Aorta (tissue), 5 donors: ENCODE results near the gene FCHSD2. TPM values are rescaled to one million over a fixed set of nuclear protein-coding genes. Genes with fewer than 3 reads are reported as not detected.
A peak's percentile ranks its signal among the peaks of the same experiment; 100 is the strongest.

ENCODE experiments used
- ATAC-seq: fragments of 200-7000 bp; cut with Tn5 transposase; one replicate; pipeline ENCODE4 v1.9.1; 2022; ENCODE audit warnings: moderate library complexity; ENCODE audit not compliant: low FRiP score
- DNase-seq, 2 donors: peaks; one replicate each; pipeline ENCODE4 v3.0.0-alpha.2; 2020
- H3K27ac ChIP-seq, 2 donors: one replicate each; pipeline ENCODE4 v1.5.1; 2013; ENCODE audit warnings: low read length in 2 of 2, mild to moderate bottlenecking in 2 of 2, moderate library complexity in 2 of 2, control low read depth in 1 of 2, inconsistent platforms in 1 of 2, low read depth in 1 of 2
- H3K27me3 ChIP-seq, 2 donors: one replicate each; pipeline ENCODE4 v1.6.1; 2013; ENCODE audit warnings: control low read depth in 1 of 2, low read length in 1 of 2, mild to moderate bottlenecking in 1 of 2, moderate library complexity in 1 of 2; ENCODE audit not compliant: insufficient read depth in 2 of 2, control insufficient read depth in 1 of 2
- H3K36me3 ChIP-seq, 2 donors: one replicate each; pipeline ENCODE4 v1.6.1; 2013; ENCODE audit warnings: control low read depth in 1 of 2, low read length in 1 of 2, mild to moderate bottlenecking in 1 of 2; ENCODE audit not compliant: insufficient read depth in 2 of 2, control insufficient read depth in 1 of 2
- H3K4me1 ChIP-seq, 2 donors: one replicate each; pipeline ENCODE4 v1.6.1; 2013; ENCODE audit warnings: low read length in 2 of 2, control low read depth in 1 of 2, mild to moderate bottlenecking in 1 of 2, moderate library complexity in 1 of 2; ENCODE audit not compliant: insufficient read depth in 2 of 2, control insufficient read depth in 1 of 2
- H3K4me3 ChIP-seq, 2 donors: one replicate each; pipeline ENCODE4 v1.5.1; 2013; ENCODE audit warnings: low read length in 2 of 2, control low read depth in 1 of 2, mild to moderate bottlenecking in 1 of 2
- H3K9me3 ChIP-seq: one replicate; pipeline ENCODE4 v1.6.1; 2013; ENCODE audit warnings: mild to moderate bottlenecking, low read length; ENCODE audit not compliant: control insufficient read depth
- WGBS, 2 donors: extraction: QIAGEN DNeasy Blood & Tissue Kit; methylation state at CpG; one replicate each; pipeline ENCODE4 v1.1.7; 2013; 5-methylcytosine and 5-hydroxymethylcytosine counted together
- intact Hi-C, 2 donors: fragments of 100-400 bp; cut with DNase I; formaldehyde crosslinking; loops; one replicate each; pipeline versions ENCODE4 v1.14.2 to v1.15.0; 2022
- polyA plus RNA-seq, 2 donors: library from polyadenylated mRNA; stranded (reverse); fragments of 200-250 nt; gene quantifications; one replicate each; pipeline ENCODE4 v1.2.3, GENCODE V29; 2013
- total RNA-seq, 2 donors: library from RNA; stranded (reverse); fragmentation: NEBNext Ultra II Directional; extraction: Animal tissue kit (Norgen Biotek cat#: 25700); gene quantifications; one replicate each; pipeline ENCODE4 v1.2.1, GENCODE V29; 2021
- donor health status: healthy with polysubstance abuse.
- donor health status: Bipolar disorder and iron deficiency.
- donor health status: DM: no; HTN: no; CAD: no.
- donor health status: DM: no; HTN: no; CAD: no.
- donor health status: DM: yes; HTN: yes; CAD: no.

FCHSD2 gene
- total and polyA plus RNA-seq, 4 donors = 34.4 to 107 (median 62.2) TPM

- intact Hi-C loops = no loop called here
- DNase-seq = no peak
Measured at GRCh38 chr11:72897506-72897905, 244.6 kb downstream of the FCHSD2 start.

GRCh38 chr11:72896431-72896830, 245.7 kb downstream of the FCHSD2 start:
- Histone ChIP-seq H3K27me3 (no peaks in the 10 kb centered on the region), H3K27ac (no peak overlapping the region), H3K4me1 (no peaks in the 10 kb centered on the region), H3K36me3 (no peaks in the 10 kb centered on the region), H3K9me3 (no peaks in the 10 kb centered on the region), H3K4me3 (no peak overlapping the region)
- no peak for DNase-seq
- 54 to 71% methylated on average over 1 of the region's 1 CpG for WGBS, 2 donors
- ATAC-seq = no peak
- intact Hi-C loops = no loop called here

More at GRCh38 chr11:72897506-72897905, 244.6 kb downstream of the FCHSD2 start:
- H3K27me3 ChIP-seq = no peaks in the 10 kb centered on the region
- no peaks in the 10 kb centered on the region for H3K9me3 ChIP-seq
- no peaks in the 10 kb centered on the region for H3K4me1 ChIP-seq
- H3K4me3 ChIP-seq = no peak overlapping the region
- no peaks in the 10 kb centered on the region for H3K36me3 ChIP-seq
- ATAC-seq = no peak
- no peak overlapping the region for H3K27ac ChIP-seq

DNA sequence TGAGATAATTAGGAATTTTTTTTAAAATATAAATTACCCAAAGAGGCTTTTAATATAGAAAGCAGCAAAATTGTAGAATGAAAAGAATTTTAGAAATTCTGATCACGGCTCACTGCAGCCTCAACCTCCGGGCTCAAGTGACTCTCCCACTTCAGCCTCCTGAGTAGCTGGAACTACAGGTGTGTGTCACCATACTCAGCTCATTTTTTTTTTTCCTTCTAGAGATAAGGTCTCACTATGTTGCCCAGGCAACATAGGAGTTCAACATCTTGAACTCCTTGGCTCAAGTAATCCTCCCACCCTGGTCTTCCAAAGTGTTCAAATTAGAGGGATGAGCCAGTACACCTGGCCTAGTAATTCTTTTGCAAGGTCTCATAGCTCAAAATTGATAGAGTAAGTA, 251.2 kb downstream of the FCHSD2 start:
- H3K4me1 ChIP-seq = peaks cover 0 to 5% of the 10 kb centered on the region in 2 donors
- no peak for ATAC-seq

DNA sequence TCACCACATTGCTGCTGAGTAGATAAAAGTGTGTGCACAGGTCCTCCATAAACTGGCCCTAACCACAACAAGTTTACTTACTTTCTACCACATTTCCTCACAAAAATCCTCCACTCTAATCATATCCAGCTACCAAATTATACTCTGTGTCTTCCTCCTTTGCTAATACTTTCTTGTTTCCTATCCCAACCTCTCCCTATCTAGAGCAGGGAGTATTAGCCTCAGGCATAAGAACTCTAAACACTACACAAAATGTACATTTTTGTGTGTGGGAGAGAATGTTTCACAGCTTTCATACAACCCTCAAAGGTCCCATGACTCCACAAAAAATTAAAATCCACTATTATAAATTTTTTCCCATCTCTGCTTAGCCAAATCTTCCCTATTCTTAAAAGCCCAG, 255.5 kb downstream of the FCHSD2 start:
- DNase-seq = no peak
- Histone ChIP-seq H3K27ac (no peak overlapping the region), H3K4me1 (peaks cover 0 to 5% of the 10 kb centered on the region in 2 donors), H3K27me3 (no peaks in the 10 kb centered on the region), H3K36me3 (peaks cover 3 to 10% of the 10 kb centered on the region in 2 donors), H3K9me3 (no peaks in the 10 kb centered on the region), H3K4me3 (no peak overlapping the region)
- intact Hi-C loops = no loop called here
- ATAC-seq = no peak

More for the DNA sequence above, 251.2 kb downstream of the FCHSD2 start:
- WGBS, 2 donors = 97 to 100% methylated on average over 2 of the region's 2 CpGs
- no peak for DNase-seq
- Histone ChIP-seq H3K27me3 (no peaks in the 10 kb centered on the region), H3K4me3 (no peak overlapping the region), H3K9me3 (no peaks in the 10 kb centered on the region), H3K27ac (no peak overlapping the region), H3K36me3 (peaks cover 3 to 5% of the 10 kb centered on the region in 2 donors)
- intact Hi-C loops = no loop called here

- 87% methylated on average over 3 of the region's 3 CpGs for WGBS, 2 donors
- peak overlapping the region in 1 of 2 donors; percentile 23 for H3K27ac ChIP-seq
- no peaks in the 10 kb centered on the region for H3K9me3 ChIP-seq
- ATAC-seq (no peak), DNase-seq (no peak)
- no peaks in the 10 kb centered on the region for H3K27me3 ChIP-seq
- H3K4me1 ChIP-seq = peaks cover 0 to 5% of the 10 kb centered on the region in 2 donors
- intact Hi-C loops = no loop called here
- H3K36me3 ChIP-seq = peaks cover 3 to 10% of the 10 kb centered on the region in 2 donors
- no peak overlapping the region for H3K4me3 ChIP-seq
Measured at GRCh38 chr11:72885749-72886609, 256.1 kb downstream of the FCHSD2 start.

- H3K4me3 ChIP-seq = no peak overlapping the region
- H3K36me3 ChIP-seq = no peaks in the 10 kb centered on the region
- ATAC-seq = no peak
- intact Hi-C loops = no loop called here
- H3K27me3 ChIP-seq = no peaks in the 10 kb centered on the region
- H3K9me3 ChIP-seq = no peaks in the 10 kb centered on the region
- H3K4me1 ChIP-seq = no peaks in the 10 kb centered on the region
- 95 to 98% methylated on average over 3 of the region's 3 CpGs for WGBS, 2 donors
- H3K27ac ChIP-seq = no peak overlapping the region
- DNase-seq = no peak
Measured at GRCh38 chr11:72876147-72876546, 266.0 kb downstream of the FCHSD2 start.

- Histone ChIP-seq H3K4me3 (no peak overlapping the region), H3K27me3 (no peaks in the 10 kb centered on the region), H3K9me3 (no peaks in the 10 kb centered on the region), H3K36me3 (no peaks in the 10 kb centered on the region), H3K27ac (no peak overlapping the region), H3K4me1 (peaks cover 0 to 2% of the 10 kb centered on the region in 2 donors)
- ATAC-seq = no peak
- DNase-seq = no peak
- 82 to 91% methylated on average over 1 of the region's 1 CpG for WGBS, 2 donors
- intact Hi-C loops = no loop called here
Measured at GRCh38 chr11:72875736-72876135, 266.4 kb downstream of the FCHSD2 start.

DNA sequence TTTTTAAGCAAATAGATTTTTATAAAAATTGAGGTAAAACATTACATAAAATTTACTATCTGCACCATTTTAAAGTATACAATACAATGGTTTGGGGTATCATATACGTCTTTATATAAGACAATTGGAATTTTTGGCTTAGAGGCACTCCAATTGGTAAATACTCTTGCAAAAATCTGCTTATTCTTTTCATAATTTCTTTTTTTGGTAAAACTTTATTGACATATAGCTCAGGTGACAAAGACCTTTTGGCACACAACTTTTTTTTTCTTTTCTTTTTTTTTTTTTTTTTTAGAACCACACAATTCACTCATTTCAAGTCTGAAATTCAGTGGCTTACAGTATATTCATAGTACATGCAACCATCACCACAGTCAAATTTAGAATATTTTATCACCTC, 270.1 kb downstream of the FCHSD2 start:
- Histone ChIP-seq H3K27me3 (no peaks in the 10 kb centered on the region), H3K27ac (no peak overlapping the region), H3K36me3 (no peaks in the 10 kb centered on the region), H3K9me3 (no peaks in the 10 kb centered on the region), H3K4me1 (peaks cover 0 to 2% of the 10 kb centered on the region in 2 donors), H3K4me3 (no peak overlapping the region)
- ATAC-seq = no peak
- whole genome bisulfite sequencing, 2 donors = 91 to 98% methylated on average over 1 of the region's 1 CpG
- intact Hi-C loops = no loop called here
- no peak for DNase-seq

GRCh38 chr11:72871119-72871518, 271.0 kb downstream of the FCHSD2 start:
- intact Hi-C loops = no loop called here
- Histone ChIP-seq H3K27ac (no peak overlapping the region), H3K36me3 (peaks cover 0 to 4% of the 10 kb centered on the region in 2 donors), H3K4me1 (peaks cover 0 to 2% of the 10 kb centered on the region in 2 donors), H3K27me3 (no peaks in the 10 kb centered on the region), H3K9me3 (no peaks in the 10 kb centered on the region), H3K4me3 (no peak overlapping the region)
- WGBS, 2 donors = 46 to 58% methylated on average over 1 of the region's 1 CpG
- ATAC-seq (no peak), DNase-seq (no peak)
